Ovary (tissue), 9 donors: ENCODE measurements around the gene CAMTA1. TPM values are rescaled to one million over a fixed set of nuclear protein-coding genes. Genes with fewer than 3 reads are reported as not detected.

ENCODE experiments used
- DNase-seq, 5 donors: peaks; one replicate each; pipeline ENCODE4 v3.0.0-alpha.2; 2019 to 2020
- H3K27ac ChIP-seq, 2 donors: fragments of 200-600 bp; one replicate each; pipeline versions ENCODE4 v1.5.1 to v1.8.0; 2019 to 2022
- H3K27me3 ChIP-seq: fragments of 200-600 bp; one replicate; pipeline ENCODE4 v1.8.0; 2022
- H3K36me3 ChIP-seq: fragments of 200-600 bp; sonication (generic); one replicate; pipeline ENCODE4 v1.5.1; 2019
- H3K4me1 ChIP-seq: one replicate; pipeline ENCODE4 v1.8.1; 2013; ENCODE audit warnings: mild to moderate bottlenecking, moderate library complexity; ENCODE audit not compliant: insufficient read depth
- H3K4me3 ChIP-seq: fragments of 200-600 bp; sonication (generic); one replicate; pipeline ENCODE4 v1.5.1; 2017
- H3K9me3 ChIP-seq, 2 donors: fragments of 200-600 bp in 1 of 2; sonication (generic) in 1 of 2; one replicate each; pipeline versions ENCODE4 v1.5.1 to v1.8.1; 2013 to 2019; ENCODE audit warnings: mild to moderate bottlenecking in 1 of 2, moderate library complexity in 1 of 2
- CTCF ChIP-seq, 3 donors: fragments of 450-650 bp in 2 of 3; fragments of 200-600 bp in 1 of 3; IDR thresholded peaks; one replicate each; pipeline versions ENCODE4 v1.5.1 to v1.8.0; 2016 to 2022; ENCODE audit warnings: antibody characterized with exemption in 3 of 3, mild to moderate bottlenecking in 1 of 3
- EP300 ChIP-seq: sonication (generic); formaldehyde crosslinking; IDR thresholded peaks from one replicate; pipeline ENCODE4 v1.6.1; 2017; ENCODE audit warnings: antibody characterized with exemption
- POLR2A ChIP-seq: fragments of 450-650 bp; IDR thresholded peaks from one replicate; pipeline ENCODE4 v1.6.1; 2017; ENCODE audit warnings: antibody characterized with exemption, mild to moderate bottlenecking, moderate library complexity
- WGBS, 3 donors: extraction: QIAGEN DNeasy Blood & Tissue Kit in 1 of 3; methylation state at CpG; one replicate each; pipeline versions ENCODE4 v1.1.5 to v1.1.7; 2013 to 2017; 5-methylcytosine and 5-hydroxymethylcytosine counted together
- intact Hi-C, 4 donors: fragments of 100-400 bp; cut with DNase I; formaldehyde crosslinking; loops; one replicate each; pipeline versions ENCODE4 v1.11.0 to v1.15.1; 2022 to 2023
- polyA plus RNA-seq, 2 donors: library from polyadenylated mRNA; stranded (reverse); fragments of 200-250 nt in 1 of 2; fragments of 350-450 nt in 1 of 2; fragmentation: Illumina TruSeq in 1 of 2; extraction: RNeasy Lipid Tissue Mini Kit (QIAGEN cat#74804) in 1 of 2; gene quantifications; one replicate each; pipeline ENCODE4 v1.2.3, GENCODE V29; 2013 to 2014
- total RNA-seq, 7 donors: library from RNA; depleted of rRNA in 2 of 7; stranded (reverse); fragments of >200 nt in 2 of 7; fragmentation: NEBNext Ultra II Directional in 3 of 7; extraction: Animal tissue kit (Norgen Biotek cat#: 25700) in 3 of 7; gene quantifications; one replicate each; pipeline versions ENCODE4 v1.1.0 to v1.2.4, GENCODE V29; 2016 to 2023
- donor health status: DM: no; HTN: no; CAD: no; lungs with moderate emphysema.
- donor health status: DM: no; HTN: no; CAD: no.
- donor health status: Bipolar disorder and iron deficiency.
- donor health status: DM: yes; HTN: yes; CAD: no.
- donor health status: DM: no; HTN: no; CAD: no.
- donor health status: DM: yes; HTN: yes; CAD: no.

Gene CAMTA1
- total and polyA plus RNA-seq, 9 donors: 51.1 to 150 (median 67.4) TPM

- Histone ChIP-seq H3K9me3 (no peaks in the 10 kb centered on the region), H3K4me3 (no peak overlapping the region), H3K27ac (no peak overlapping the region), H3K36me3 (no peaks in the 10 kb centered on the region), H3K4me1 (peaks cover 14% of the 10 kb centered on the region), H3K27me3 (no peaks in the 10 kb centered on the region)
- DNase-seq: no peak
- WGBS, 3 donors: 88 to 96% (median 91%) methylated on average over 3 of the region's 3 CpGs
- intact Hi-C loops: no loop called here
- TF ChIP-seq EP300: no peak
- no peak for TF ChIP-seq POLR2A
- no peak for TF ChIP-seq CTCF (IDR thresholded peaks at IDR 0.05)
Measured at GRCh38 chr1:7474143-7474490, 688.9 kb downstream of the CAMTA1 start.

DNA sequence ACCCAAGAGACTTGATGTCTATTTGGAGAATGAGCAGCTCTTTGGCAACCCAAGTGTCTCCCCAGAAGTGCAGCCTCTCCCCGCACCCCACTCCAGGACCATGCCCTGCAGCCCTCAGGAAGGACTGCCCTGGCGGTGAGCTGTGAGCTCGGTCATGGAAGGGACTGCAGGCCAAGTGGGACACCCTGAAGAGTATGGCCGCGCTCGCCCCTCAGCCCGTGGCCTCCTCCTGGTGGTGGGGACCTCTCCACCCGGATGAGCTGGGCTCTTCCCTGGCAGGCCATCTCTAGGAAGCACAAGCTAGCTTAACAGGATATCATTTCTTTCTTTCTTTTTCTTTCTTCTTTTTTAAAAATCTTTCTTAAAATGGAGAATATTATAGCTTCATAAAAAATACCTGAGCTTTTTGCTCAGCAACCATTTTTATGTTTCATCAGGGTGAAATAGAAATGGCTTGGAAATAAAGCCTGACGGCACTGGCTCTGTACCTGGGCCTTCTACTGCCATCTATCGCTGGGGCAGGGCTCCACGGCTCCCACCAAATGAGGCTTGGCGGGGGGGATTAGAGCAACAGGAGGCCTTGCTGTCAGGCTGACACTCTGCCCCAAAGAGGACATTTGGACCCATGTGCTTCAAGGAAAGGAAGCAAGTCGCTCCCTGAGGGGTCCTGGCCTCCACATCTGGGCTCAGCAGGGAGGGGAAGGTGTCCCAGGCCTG lies 689.7 kb downstream of the CAMTA1 start:
- H3K27ac ChIP-seq: no peak overlapping the region
- H3K4me1 ChIP-seq: peaks cover 17% of the 10 kb centered on the region
- TF ChIP-seq CTCF (IDR thresholded peaks at IDR 0.05) (no peak), POLR2A (no peak), EP300 (no peak)
- intact Hi-C loops: no loop called here
- H3K36me3 ChIP-seq: no peaks in the 10 kb centered on the region
- H3K27me3 ChIP-seq: no peaks in the 10 kb centered on the region
- H3K4me3 ChIP-seq: no peak overlapping the region
- no peak for DNase-seq
- H3K9me3 ChIP-seq: no peaks in the 10 kb centered on the region
- 92 to 96% (median 93%) methylated on average over 13 of the region's 13 CpGs for WGBS, 3 donors

DNA sequence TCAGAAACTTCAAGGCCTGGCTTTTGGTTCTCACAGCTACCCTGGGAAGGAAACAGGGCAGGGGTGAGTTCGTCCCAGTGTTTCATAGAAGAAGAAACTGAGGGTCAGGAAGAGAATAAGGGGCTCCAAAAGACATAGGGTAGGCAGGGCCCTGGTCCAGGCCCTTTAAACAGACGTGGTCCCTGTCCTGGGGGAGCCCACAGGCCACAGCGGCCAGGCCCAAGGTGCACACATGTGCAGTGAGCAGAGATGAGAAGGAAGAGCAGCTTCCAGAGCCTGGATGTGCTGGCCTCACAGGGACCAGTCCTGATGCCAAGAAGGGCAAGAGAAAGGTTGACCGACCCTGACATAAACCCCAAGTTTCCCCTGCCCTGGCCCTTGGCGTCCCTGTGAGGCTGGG lies 690.4 kb downstream of the CAMTA1 start:
- Histone ChIP-seq H3K4me3 (no peak overlapping the region), H3K4me1 (peaks cover 17% of the 10 kb centered on the region), H3K36me3 (no peaks in the 10 kb centered on the region), H3K9me3 (no peaks in the 10 kb centered on the region), H3K27me3 (no peaks in the 10 kb centered on the region), H3K27ac (no peak overlapping the region)
- no peak for DNase-seq
- whole genome bisulfite sequencing, 3 donors: 83 to 93% (median 93%) methylated on average over 5 of the region's 5 CpGs
- TF ChIP-seq EP300 (no peak), CTCF (IDR thresholded peaks at IDR 0.05) (no peak), POLR2A (no peak)
- intact Hi-C loops: no loop called here

DNA sequence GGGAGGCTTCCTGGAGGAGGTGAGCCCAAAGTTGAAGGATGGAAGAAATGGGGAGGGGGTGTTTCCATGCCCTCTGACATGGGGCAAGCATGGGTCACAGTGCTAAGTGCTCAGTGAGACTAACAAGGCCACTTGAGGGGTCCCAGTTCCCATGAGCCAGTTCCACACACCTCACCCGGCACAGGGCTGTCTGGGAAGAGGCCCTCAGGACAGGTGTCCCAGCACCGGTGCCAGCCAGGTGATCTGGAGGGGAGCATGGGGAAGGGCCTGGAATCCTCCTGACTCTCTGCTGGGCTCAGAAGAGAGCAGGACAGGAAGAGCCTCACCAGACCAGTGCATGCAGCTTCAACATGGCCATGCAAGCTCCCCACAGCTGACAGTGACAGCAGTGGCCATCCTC lies 691.1 kb downstream of the CAMTA1 start:
- no peak overlapping the region for H3K4me3 ChIP-seq
- intact Hi-C loops: no loop called here
- TF ChIP-seq POLR2A (no peak), EP300 (no peak), CTCF (IDR thresholded peaks at IDR 0.05) (no peak)
- no peak for DNase-seq
- peaks cover 17% of the 10 kb centered on the region for H3K4me1 ChIP-seq
- no peaks in the 10 kb centered on the region for H3K9me3 ChIP-seq
- no peaks in the 10 kb centered on the region for H3K27me3 ChIP-seq
- no peak overlapping the region for H3K27ac ChIP-seq
- 71 to 91% (median 80%) methylated on average over 2 of the region's 2 CpGs for WGBS, 3 donors
- no peaks in the 10 kb centered on the region for H3K36me3 ChIP-seq
